Activated CD8-positive, alpha-beta T cell treated with anti-CD3 and anti-CD28 coated beads for 36 hours (primary cell): Measurements from ENCODE around the gene AOPEP. TPM values are rescaled to one million over a fixed set of nuclear protein-coding genes. Genes with fewer than 3 reads are reported as not detected.

Experiments
- ATAC-seq: fragments of 200-7000 bp; cut with Tn5 transposase; one replicate; pipeline ENCODE4 v1.10.0; 2021; ENCODE audit warnings: mild to moderate bottlenecking, moderate library complexity
- CTCF ChIA-PET: fragments of 350-600 bp; sonication (Branson Sonifier 250); formaldehyde crosslinking; loops from one replicate; lab custom pipeline; 2021; ENCODE audit warnings: antibody characterized with exemption; lab: Charles Lee
- POLR2A ChIA-PET: fragments of 350-600 bp; sonication (Branson Sonifier 250); formaldehyde crosslinking; loops from one replicate; lab custom pipeline; 2021; ENCODE audit warnings: antibody characterized with exemption; lab: Charles Lee
- DNase-seq: peaks from one replicate; pipeline ENCODE4 v3.0.0-alpha.2; 2020
- H3K27ac Mint-ChIP-seq: one replicate; pipeline ENCODE4 v1.8.0; 2021; ENCODE audit warnings: mild to moderate bottlenecking, mixed read lengths
- H3K27me3 Mint-ChIP-seq: one replicate; pipeline ENCODE4 v1.8.0; 2021; ENCODE audit warnings: mixed read lengths
- H3K36me3 Mint-ChIP-seq: one replicate; pipeline ENCODE4 v1.8.0; 2021; ENCODE audit warnings: low read depth, mixed read lengths
- H3K4me1 Mint-ChIP-seq: one replicate; pipeline ENCODE4 v1.8.0; 2021; ENCODE audit warnings: low read depth, mixed read lengths
- H3K4me3 Mint-ChIP-seq: one replicate; pipeline ENCODE4 v1.8.0; 2021; ENCODE audit warnings: mild to moderate bottlenecking, moderate library complexity, mixed read lengths
- H3K9me3 Mint-ChIP-seq: one replicate; pipeline ENCODE4 v1.8.0; 2021; ENCODE audit warnings: mixed read lengths
- intact Hi-C: fragments of 100-400 bp; cut with micrococcal nuclease; formaldehyde crosslinking; loops from one replicate; pipeline ENCODE4 v1.10.0; 2022
- total RNA-seq, 2 experiments: library from RNA; stranded (reverse); gene quantifications; one replicate each; pipeline ENCODE4 v1.2.3, GENCODE V29; 2021
- TF ChIP-seq, protein P1 (sequence below): fragments of 200-600 bp; IDR thresholded peaks from one replicate; pipeline ENCODE4 v1.8.0; 2022; ENCODE audit warnings: antibody characterized with exemption, mild to moderate bottlenecking

Gene AOPEP
- total RNA-seq, 2 experiments from 2014 or later: 7.1 to 8.7 TPM

DNA sequence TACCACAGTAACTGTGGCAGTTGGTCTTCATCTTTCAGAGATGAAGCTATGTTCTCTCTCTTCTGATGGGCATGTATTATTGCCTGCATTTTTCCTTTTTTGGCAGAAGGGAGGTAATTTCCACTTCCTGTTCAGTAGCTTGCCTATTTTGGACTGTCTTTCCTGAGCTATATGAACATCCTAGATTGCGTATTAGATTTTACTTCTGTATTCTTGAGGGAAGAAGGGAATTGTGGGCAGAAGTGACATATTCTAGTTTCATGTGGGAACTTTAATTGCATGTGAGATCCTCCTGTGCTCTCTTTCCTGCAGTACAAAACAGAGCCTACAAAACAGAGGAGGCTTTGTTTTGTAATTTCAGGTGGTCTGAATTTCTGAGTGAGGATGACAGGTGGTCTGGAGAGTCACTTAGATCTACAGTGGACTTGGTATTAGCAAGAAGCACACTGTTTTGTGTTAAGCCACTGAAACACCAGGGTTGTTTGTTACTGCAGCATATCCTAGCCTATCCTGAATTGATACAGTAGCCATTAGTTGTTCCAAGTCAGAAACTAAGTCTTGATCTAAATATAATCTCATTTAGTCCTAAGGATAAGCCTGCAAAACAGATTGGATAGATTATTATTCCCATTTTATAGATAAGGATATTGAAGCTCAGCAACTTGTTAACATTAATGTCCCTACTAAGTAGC lies 68.1 kb downstream of the AOPEP start:
- H3K27me3 Mint-ChIP-seq: no peaks in the 10 kb centered on the region
- no peaks in the 10 kb centered on the region for H3K4me1 Mint-ChIP-seq
- peaks cover 25% of the 10 kb centered on the region for H3K36me3 Mint-ChIP-seq
- H3K4me3 Mint-ChIP-seq: no peak overlapping the region
- POLR2A ChIA-PET: no interaction called here
- H3K9me3 Mint-ChIP-seq: no peaks in the 10 kb centered on the region
- intact Hi-C loops: no loop called here
- CTCF ChIA-PET: interaction anchor here (1.2 to 1.6 kb wide), 2 partner anchors 9 to 14 kb away, joined by 4 to 5 read pairs; no protein-coding TSS in a partner anchor
- TF ChIP-seq, protein P1, sequence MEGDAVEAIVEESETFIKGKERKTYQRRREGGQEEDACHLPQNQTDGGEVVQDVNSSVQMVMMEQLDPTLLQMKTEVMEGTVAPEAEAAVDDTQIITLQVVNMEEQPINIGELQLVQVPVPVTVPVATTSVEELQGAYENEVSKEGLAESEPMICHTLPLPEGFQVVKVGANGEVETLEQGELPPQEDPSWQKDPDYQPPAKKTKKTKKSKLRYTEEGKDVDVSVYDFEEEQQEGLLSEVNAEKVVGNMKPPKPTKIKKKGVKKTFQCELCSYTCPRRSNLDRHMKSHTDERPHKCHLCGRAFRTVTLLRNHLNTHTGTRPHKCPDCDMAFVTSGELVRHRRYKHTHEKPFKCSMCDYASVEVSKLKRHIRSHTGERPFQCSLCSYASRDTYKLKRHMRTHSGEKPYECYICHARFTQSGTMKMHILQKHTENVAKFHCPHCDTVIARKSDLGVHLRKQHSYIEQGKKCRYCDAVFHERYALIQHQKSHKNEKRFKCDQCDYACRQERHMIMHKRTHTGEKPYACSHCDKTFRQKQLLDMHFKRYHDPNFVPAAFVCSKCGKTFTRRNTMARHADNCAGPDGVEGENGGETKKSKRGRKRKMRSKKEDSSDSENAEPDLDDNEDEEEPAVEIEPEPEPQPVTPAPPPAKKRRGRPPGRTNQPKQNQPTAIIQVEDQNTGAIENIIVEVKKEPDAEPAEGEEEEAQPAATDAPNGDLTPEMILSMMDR: no peak
- H3K27ac Mint-ChIP-seq: no peak overlapping the region
- ATAC-seq (no peak), DNase-seq (no peak)

DNA sequence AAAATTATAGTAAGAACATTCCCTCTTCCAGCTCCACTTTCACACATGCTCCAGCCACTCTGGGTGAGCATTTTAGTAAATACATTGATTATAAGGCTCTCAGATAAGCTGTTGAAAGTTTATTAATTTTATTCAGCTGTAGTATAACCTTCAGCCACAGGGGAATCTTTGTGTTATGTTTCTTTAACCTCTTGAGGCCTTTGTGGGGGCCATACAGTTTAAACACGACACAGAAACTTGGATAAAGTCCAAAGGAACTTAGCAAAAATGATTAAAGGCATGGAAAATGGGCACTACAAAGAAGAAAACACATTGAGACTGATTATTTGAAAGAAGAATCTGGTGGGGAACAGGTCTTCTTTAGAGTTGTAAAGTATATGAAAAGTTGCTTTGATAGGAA lies 70.2 kb downstream of the AOPEP start:
- H3K27ac Mint-ChIP-seq: no peak overlapping the region
- TF ChIP-seq, protein P1: no peak
- H3K9me3 Mint-ChIP-seq: no peaks in the 10 kb centered on the region
- H3K27me3 Mint-ChIP-seq: no peaks in the 10 kb centered on the region
- intact Hi-C loops: no loop called here
- peaks cover 39% of the 10 kb centered on the region for H3K36me3 Mint-ChIP-seq
- CTCF ChIA-PET: no interaction called here
- peaks cover 5% of the 10 kb centered on the region for H3K4me1 Mint-ChIP-seq
- DNase-seq: no peak
- POLR2A ChIA-PET: no interaction called here
- H3K4me3 Mint-ChIP-seq: no peak overlapping the region
- no peak for ATAC-seq

DNA sequence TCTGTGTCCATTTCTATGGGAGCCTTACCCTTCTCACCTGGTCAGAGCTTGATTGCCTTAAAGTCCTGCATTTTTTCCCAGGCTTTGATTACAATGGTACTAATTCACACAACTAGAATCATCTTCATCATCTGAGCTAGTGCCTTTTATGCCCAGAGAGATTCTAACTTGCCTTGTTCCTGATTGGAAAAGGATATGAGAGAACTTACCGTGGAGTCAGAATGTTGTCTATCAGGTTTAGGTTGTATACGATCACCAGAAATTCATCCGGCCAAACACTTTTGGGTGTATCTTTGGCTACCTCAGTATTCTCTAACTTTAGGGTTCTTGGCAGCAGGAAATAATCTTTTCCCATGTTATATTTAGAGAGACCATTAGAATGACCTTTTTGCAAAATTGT lies 71.7 kb downstream of the AOPEP start:
- ChIA-PET POLR2A (no interaction called here), CTCF (no interaction called here)
- intact Hi-C loops: no loop called here
- ATAC-seq: no peak
- Mint-ChIP-seq H3K27ac (no peak overlapping the region), H3K36me3 (peaks cover 35% of the 10 kb centered on the region), H3K27me3 (no peaks in the 10 kb centered on the region), H3K4me1 (peaks cover 20% of the 10 kb centered on the region), H3K9me3 (no peaks in the 10 kb centered on the region), H3K4me3 (no peak overlapping the region)
- TF ChIP-seq, protein P1: no peak
- DNase-seq: no peak

DNA sequence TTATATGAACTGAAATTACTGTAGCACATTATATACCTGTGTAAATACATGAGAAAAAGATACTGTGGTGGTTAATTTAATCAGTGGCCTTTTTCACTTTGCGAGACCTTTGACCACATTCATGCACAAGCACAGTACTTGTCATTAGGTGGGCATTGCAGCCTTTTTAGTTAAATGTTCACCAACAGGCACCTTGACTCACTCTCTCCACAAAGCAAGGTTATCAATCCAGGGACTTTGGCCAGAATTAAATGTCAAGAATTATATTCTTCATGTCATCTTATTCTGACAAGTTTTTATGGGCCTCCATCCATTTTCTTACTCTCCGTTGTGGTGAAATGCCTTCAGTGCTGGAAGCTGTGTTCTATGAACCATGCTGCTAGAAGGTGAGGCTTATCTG lies 72.2 kb downstream of the AOPEP start:
- Mint-ChIP-seq H3K27me3 (no peaks in the 10 kb centered on the region), H3K4me1 (peaks cover 25% of the 10 kb centered on the region), H3K9me3 (no peaks in the 10 kb centered on the region), H3K4me3 (no peak overlapping the region), H3K27ac (no peak overlapping the region), H3K36me3 (peaks cover 32% of the 10 kb centered on the region)
- ChIA-PET POLR2A (no interaction called here), CTCF (no interaction called here)
- no peak for DNase-seq
- TF ChIP-seq, protein P1: no peak
- ATAC-seq: no peak
- intact Hi-C loops: no loop called here

DNA sequence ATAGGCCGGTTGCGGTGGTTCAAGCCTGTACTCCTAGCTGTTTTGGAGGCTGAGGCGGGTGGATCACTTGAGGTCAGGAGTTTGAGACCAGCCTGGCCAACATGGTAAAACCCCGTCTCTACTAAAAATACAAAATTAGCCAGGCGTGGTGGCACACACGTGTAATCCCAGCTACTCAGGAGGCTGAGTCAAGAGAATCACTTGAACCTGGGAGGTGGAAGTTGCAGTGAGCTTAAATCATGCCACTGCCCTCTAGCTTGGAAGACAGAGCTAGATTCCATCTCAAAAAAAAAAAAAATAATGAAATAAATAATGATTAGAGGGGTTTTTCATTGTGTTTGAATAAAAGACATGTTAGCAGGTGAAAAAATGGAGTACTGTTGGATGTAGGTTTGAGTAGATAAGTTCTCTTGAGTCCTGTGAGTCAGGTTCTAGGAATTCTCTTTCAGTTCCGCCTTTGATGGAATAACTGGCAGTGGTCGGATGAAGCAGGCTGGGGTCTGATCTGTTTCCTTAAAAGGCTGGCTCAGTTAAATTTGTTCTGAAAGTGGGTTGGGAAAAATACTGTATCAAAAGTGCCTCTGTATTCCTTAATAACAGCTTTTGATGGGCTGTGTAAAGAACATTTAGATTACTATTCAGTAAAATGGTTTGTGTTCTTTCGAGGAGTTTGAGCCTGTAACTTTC lies 73.2 kb downstream of the AOPEP start:
- Mint-ChIP-seq H3K4me1 (peaks cover 30% of the 10 kb centered on the region), H3K27ac (no peak overlapping the region), H3K9me3 (no peaks in the 10 kb centered on the region), H3K27me3 (no peaks in the 10 kb centered on the region), H3K4me3 (no peak overlapping the region), H3K36me3 (peaks cover 26% of the 10 kb centered on the region)
- TF ChIP-seq, protein P1: no peak
- ATAC-seq: no peak
- ChIA-PET POLR2A (no interaction called here), CTCF (no interaction called here)
- DNase-seq: no peak
- intact Hi-C loops: loop anchor here (5.0 kb wide), 1 partner anchor 63 kb away; no protein-coding TSS in a partner anchor
